WTC11 (cell line): Measurements from ENCODE around the gene SCNN1B.

Source experiments
- ATF1 ChIP-seq: sonication (generic); formaldehyde crosslinking; IDR thresholded peaks from 2 replicates; pipeline ENCODE4 v1.8.1; 2023; ENCODE audit warnings: mild to moderate bottlenecking, moderate library complexity, missing genetic modification reagents
- ATF3 ChIP-seq: sonication (generic); formaldehyde crosslinking; conservative IDR thresholded peaks from 2 replicates; pipeline ENCODE4 v1.8.1; 2022; ENCODE audit warnings: mild to moderate bottlenecking, missing genetic modification reagents
- CTCF ChIP-seq: fragments of 200-600 bp; IDR thresholded peaks from 2 replicates; pipeline ENCODE4 v1.8.0; 2022; ENCODE audit warnings: antibody characterized with exemption
- E2F4 ChIP-seq: sonication (generic); formaldehyde crosslinking; IDR thresholded peaks from 2 replicates; pipeline ENCODE4 v1.8.1; 2022; ENCODE audit warnings: low read depth, mild to moderate bottlenecking, moderate library complexity, missing genetic modification reagents, borderline replicate concordance
- ELF4 ChIP-seq: sonication (generic); formaldehyde crosslinking; IDR thresholded peaks from 2 replicates; pipeline ENCODE4 v1.8.1; 2022; ENCODE audit warnings: low read depth, mild to moderate bottlenecking, moderate library complexity, missing genetic modification reagents
- FOXP1 ChIP-seq: sonication (generic); formaldehyde crosslinking; IDR thresholded peaks from 2 replicates; pipeline ENCODE4 v1.8.0; 2022; ENCODE audit warnings: missing genetic modification reagents, mild to moderate bottlenecking, moderate library complexity, borderline replicate concordance
- JUN ChIP-seq: sonication (generic); formaldehyde crosslinking; IDR thresholded peaks from 2 replicates; pipeline ENCODE4 v1.8.0; 2023; ENCODE audit warnings: mild to moderate bottlenecking, missing genetic modification reagents
- TEAD4 ChIP-seq: sonication (generic); formaldehyde crosslinking; IDR thresholded peaks from 2 replicates; pipeline ENCODE4 v1.8.0; 2022; ENCODE audit warnings: mild to moderate bottlenecking, missing genetic modification reagents
- ZNF219 ChIP-seq: sonication (generic); formaldehyde crosslinking; IDR thresholded peaks from 2 replicates; pipeline ENCODE4 v1.8.0; 2023; ENCODE audit warnings: missing genetic modification reagents, mild to moderate bottlenecking, borderline replicate concordance
- ZNF512 ChIP-seq: sonication (generic); formaldehyde crosslinking; IDR thresholded peaks from 2 replicates; pipeline ENCODE4 v1.8.1; 2022; ENCODE audit warnings: missing genetic modification reagents, borderline replicate concordance

GRCh38 chr16:23362460-23363317 lies 60.6 kb downstream of the SCNN1B start:
- TF ChIP-seq JUN (CRISPR knock-in tag) (no peak), TEAD4 (CRISPR knock-in tag) (no peak), ZNF512 (CRISPR knock-in tag) (no peak), ZNF219 (no peak), CTCF (no peak), ATF3 (no peak), FOXP1 (CRISPR knock-in tag) (no peak), ATF1 (CRISPR knock-in tag) (no peak), ELF4 (CRISPR knock-in tag) (no peak), E2F4 (no peak)
